ENCODE results near the gene NCBP3. TPM values are rescaled to one million over a fixed set of nuclear protein-coding genes. Genes with fewer than 3 reads are reported as not detected.

NCBP3 gene
- total and polyA plus RNA-seq, 2 of the 8 experiments (the other 6 are each of a cell fraction or from before 2014, with no cell fraction given), result 19.6 to 46.1 TPM

DNA sequence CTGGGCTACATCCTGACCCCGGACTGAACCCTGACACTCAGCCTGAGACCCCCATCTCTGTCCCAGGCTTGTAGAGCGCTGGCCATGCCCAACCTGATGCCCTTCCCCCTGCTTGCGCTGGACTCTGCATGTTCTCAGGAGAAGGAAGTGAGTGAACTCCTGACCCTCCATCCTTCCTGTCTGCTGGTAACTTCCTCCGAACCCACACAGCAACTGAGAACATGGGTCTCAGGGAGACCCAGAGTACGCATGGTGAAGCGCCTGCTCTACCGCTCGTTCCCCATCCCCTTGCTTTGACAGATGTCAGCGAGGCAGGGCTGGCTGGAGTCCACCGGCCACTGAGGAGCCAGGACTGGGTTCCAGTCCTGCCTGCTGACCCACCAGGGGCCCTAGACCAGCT is 40.7 kb upstream of the NCBP3 start (continued):
- TF ChIP-seq SAP30 (IDR thresholded peaks at IDR 0.05; ENCODE audit: insufficient read depth, insufficient replicate concordance, low read length) (no peak), RNF2 (IDR thresholded peaks at IDR 0.05; ENCODE audit: borderline replicate concordance, low read depth, low read length, missing control alignments, poor library complexity, severe bottlenecking) (no peak), EZH2 (IDR thresholded peaks at IDR 0.05; ENCODE audit: low read depth, low read length, severe bottlenecking) (no peak)
- TF ChIP-seq, protein P1, sequence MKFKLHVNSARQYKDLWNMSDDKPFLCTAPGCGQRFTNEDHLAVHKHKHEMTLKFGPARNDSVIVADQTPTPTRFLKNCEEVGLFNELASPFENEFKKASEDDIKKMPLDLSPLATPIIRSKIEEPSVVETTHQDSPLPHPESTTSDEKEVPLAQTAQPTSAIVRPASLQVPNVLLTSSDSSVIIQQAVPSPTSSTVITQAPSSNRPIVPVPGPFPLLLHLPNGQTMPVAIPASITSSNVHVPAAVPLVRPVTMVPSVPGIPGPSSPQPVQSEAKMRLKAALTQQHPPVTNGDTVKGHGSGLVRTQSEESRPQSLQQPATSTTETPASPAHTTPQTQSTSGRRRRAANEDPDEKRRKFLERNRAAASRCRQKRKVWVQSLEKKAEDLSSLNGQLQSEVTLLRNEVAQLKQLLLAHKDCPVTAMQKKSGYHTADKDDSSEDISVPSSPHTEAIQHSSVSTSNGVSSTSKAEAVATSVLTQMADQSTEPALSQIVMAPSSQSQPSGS (IDR thresholded peaks at IDR 0.05; ENCODE audit: low read length), result no peak
